Colonic mucosa (tissue), 4 donors: ENCODE results near the gene NTSR1. TPM values are rescaled to one million over a fixed set of nuclear protein-coding genes. Genes with fewer than 3 reads are reported as not detected.

Source experiments
- DNase-seq: peaks from one replicate; pipeline ENCODE4 v3.0.0-alpha.2; 2020
- H3K27ac ChIP-seq: fragments of 200-600 bp; one replicate; pipeline ENCODE4 v1.8.0; 2021
- H3K27me3 ChIP-seq: fragments of 200-600 bp; one replicate; pipeline ENCODE4 v1.8.0; 2021
- H3K36me3 ChIP-seq: fragments of 200-600 bp; one replicate; pipeline ENCODE4 v1.8.0; 2021
- H3K4me1 ChIP-seq: fragments of 200-600 bp; one replicate; pipeline ENCODE4 v1.8.0; 2021; ENCODE audit warnings: mild to moderate bottlenecking
- H3K4me3 ChIP-seq: fragments of 200-600 bp; one replicate; pipeline ENCODE4 v1.8.0; 2021
- H3K9ac ChIP-seq, 2 donors: one replicate each; pipeline ENCODE4 v1.7.0; 2013; ENCODE audit warnings: control low read depth in 2 of 2, low read depth in 2 of 2, low read length in 2 of 2
- H3K9me3 ChIP-seq: fragments of 200-600 bp; one replicate; pipeline ENCODE4 v1.8.0; 2021
- CTCF ChIP-seq: fragments of 200-600 bp; IDR thresholded peaks from one replicate; pipeline ENCODE4 v1.8.0; 2022; ENCODE audit warnings: antibody characterized with exemption, mild to moderate bottlenecking
- intact Hi-C: fragments of 100-400 bp; cut with DNase I; formaldehyde crosslinking; loops from one replicate; pipeline ENCODE4 v1.14.1; 2022
- total RNA-seq, 2 donors: library from RNA; stranded (reverse); fragmentation: NEBNext Ultra II Directional in 1 of 2; extraction: Animal tissue kit (Norgen Biotek cat#: 25700) in 1 of 2; gene quantifications; one replicate each; pipeline ENCODE4 v1.2.1, GENCODE V29; 2021
- donor health status: healthy.
- donor health status: DM: no; HTN: no; CAD: no.
- donor health status: DM: no; HTN: no; CAD: no.

The NTSR1 gene
- total RNA-seq, 2 donors from 2014 or later = 0.05 to 2.9 TPM

GRCh38 chr20:62799036-62799435 lies 90.4 kb downstream of the NTSR1 start:
- Histone ChIP-seq H3K4me3 (no peak overlapping the region), H3K27me3 (no peaks in the 10 kb centered on the region), H3K9ac (no peak overlapping the region), H3K9me3 (no peaks in the 10 kb centered on the region), H3K4me1 (peaks cover 14% of the 10 kb centered on the region), H3K36me3 (no peaks in the 10 kb centered on the region), H3K27ac (no peak overlapping the region)
- no peak for TF ChIP-seq CTCF
- no peak for DNase-seq
- intact Hi-C loops = no loop called here

DNA sequence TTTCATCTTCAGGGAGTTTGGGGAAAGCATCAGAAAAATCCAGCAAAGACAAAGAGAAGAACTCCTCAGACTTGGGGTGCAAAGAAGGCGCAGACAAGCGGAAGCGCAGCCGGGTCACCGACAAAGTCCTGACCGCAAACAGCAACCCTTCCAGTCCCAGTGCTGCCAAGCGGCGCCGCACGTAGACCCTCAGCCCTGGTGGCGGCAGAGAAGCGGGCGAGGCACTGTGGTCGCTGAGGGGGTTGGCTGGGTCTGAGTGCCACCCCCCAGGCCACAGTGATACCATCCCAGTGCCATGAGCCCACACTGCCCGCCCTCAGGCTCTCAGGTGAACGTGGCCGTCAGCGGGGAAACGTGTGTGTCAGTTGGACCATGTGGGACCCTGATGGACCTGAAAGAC lies 90.8 kb downstream of the NTSR1 start:
- Histone ChIP-seq H3K9me3 (no peaks in the 10 kb centered on the region), H3K4me3 (no peak overlapping the region), H3K27me3 (no peaks in the 10 kb centered on the region), H3K9ac (no peak overlapping the region), H3K36me3 (no peaks in the 10 kb centered on the region), H3K27ac (no peak overlapping the region), H3K4me1 (peaks cover 14% of the 10 kb centered on the region)
- no peak for DNase-seq
- intact Hi-C loops = no loop called here
- no peak for TF ChIP-seq CTCF

DNA sequence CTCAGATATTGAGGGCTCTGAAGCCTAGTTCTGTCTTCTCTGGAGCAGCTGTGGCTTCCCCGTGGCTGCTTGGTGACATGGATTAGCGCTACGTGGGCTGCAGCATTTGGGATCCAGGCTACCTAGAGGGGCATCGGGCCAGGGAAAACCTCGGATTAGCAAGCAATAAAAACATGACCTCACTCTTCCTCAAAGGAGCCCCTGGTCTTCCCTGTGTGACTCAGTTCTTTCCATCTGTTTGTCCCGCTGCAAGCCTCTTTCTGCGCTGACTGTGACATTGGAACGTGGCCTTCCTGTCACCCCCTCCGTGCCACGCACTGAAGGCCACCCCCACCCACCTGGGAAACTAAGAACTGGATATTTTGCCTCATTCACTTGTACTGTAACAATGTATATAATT lies 91.2 kb downstream of the NTSR1 start:
- Histone ChIP-seq H3K4me1 (peaks cover 14% of the 10 kb centered on the region), H3K36me3 (no peaks in the 10 kb centered on the region), H3K27ac (no peak overlapping the region), H3K4me3 (no peak overlapping the region), H3K9me3 (no peaks in the 10 kb centered on the region), H3K27me3 (no peaks in the 10 kb centered on the region), H3K9ac (no peak overlapping the region)
- intact Hi-C loops = no loop called here
- DNase-seq = no peak
- TF ChIP-seq CTCF = no peak

DNA sequence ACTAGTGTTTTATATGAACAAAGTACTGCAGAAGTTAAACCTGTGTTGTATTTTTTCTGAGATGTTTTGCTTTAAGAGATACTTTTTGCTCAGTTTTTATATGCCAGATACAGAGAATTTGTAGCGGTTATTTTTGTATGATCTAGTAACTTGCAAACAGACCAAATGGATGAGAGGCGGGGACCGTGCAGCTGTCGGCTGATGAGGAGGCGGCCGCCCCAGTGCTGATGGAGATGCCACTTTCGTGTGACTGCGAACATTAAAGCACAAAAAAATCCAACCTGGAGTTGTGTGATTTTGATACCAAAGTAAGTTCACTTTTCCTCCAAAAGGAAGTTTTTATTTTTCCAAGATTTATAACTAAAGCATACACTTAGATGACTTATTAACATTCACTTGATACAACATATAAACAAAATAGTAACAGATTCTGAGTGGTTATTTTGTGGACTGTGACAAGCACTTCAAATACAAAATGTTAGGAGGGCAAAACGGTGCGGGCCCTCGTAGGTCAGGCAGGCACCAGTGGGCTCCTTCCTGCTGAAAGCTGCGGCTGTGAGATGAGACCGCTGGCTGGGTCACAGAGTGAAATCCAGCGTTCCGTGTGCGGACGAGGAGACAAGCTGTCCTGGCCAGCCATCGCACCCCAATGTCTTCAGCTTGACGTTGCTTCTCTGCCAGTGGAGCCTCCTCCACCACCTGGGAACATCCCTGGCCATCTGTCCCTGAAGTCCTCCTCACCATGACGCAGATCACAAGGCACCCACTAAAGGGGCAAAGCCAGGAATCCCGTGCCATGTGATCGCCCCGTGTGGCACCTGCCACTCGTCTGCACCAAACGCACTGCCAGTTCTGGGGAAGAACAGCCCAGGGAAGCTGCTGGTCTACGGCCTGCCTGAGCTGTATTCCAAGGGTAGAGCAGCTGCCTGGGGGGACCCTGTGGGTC lies 92.0 kb downstream of the NTSR1 start:
- H3K27ac ChIP-seq = no peak overlapping the region
- no peak for TF ChIP-seq CTCF
- H3K27me3 ChIP-seq = no peaks in the 10 kb centered on the region
- H3K9ac ChIP-seq = no peak overlapping the region
- H3K9me3 ChIP-seq = no peaks in the 10 kb centered on the region
- no peak for DNase-seq
- peaks cover 14% of the 10 kb centered on the region for H3K4me1 ChIP-seq
- H3K36me3 ChIP-seq = no peaks in the 10 kb centered on the region
- intact Hi-C loops = no loop called here
- no peak overlapping the region for H3K4me3 ChIP-seq

GRCh38 chr20:62801284-62802010 lies 92.8 kb downstream of the NTSR1 start:
- no peak overlapping the region for H3K4me3 ChIP-seq
- no peaks in the 10 kb centered on the region for H3K36me3 ChIP-seq
- no peak overlapping the region for H3K9ac ChIP-seq
- TF ChIP-seq CTCF = no peak
- H3K27ac ChIP-seq = no peak overlapping the region
- H3K4me1 ChIP-seq = peaks cover 22% of the 10 kb centered on the region
- intact Hi-C loops = no loop called here
- DNase-seq = no peak
- no peaks in the 10 kb centered on the region for H3K9me3 ChIP-seq
- H3K27me3 ChIP-seq = no peaks in the 10 kb centered on the region
